ENCODE measurements around the gene KREMEN1. TPM values are rescaled to one million over a fixed set of nuclear protein-coding genes. Genes with fewer than 3 reads are reported as not detected.
A peak's percentile ranks its signal among the peaks of the same experiment; 100 is the strongest.

KREMEN1 gene
- total RNA-seq, 1 donor from 2014 or later = 7.1 TPM

DNA sequence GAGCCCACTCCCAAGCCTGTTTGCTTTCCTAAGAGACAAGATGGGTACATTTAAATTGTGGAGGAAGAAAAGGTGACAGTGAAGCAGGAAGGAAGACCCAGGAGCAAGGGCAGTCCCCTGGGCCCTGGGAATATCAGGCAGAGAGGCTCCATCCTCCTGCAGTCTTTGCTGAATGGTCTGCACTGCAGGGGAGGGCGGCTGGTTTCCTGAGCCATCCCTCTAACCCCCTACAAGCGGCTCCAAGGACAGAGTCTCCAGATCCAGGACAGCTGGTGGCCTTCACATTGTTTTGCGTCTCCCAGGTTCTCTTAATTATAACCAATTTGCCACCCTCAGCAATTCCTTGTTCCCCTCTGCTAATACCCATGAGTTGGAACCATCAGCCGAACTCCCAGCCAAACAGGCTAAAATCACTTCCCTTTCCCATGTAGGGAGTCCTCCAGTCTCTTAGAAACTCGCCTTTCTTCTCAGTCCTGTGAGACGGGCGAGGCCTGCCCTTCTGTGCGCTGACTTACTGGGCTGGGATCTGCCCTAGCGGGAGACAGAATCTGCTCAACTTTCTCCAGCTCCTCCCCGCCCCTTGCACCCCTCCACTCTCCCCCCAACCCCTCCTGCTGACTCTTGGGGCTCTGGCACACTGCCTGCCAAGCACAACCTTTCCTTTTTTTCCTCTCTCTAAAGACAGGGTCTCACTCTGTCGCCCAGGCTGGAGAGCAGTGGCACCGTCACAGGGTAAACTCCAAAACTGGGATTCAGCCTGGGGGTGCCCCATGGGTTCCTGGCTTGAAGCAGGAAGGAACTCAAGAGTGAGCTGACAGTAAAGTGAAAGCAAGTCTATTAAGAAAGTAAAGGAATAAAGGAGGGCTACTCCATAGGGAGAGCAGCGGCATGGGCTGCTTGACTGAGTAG, 79.5 kb downstream of the KREMEN1 start:
- H3K4me3 ChIP-seq (ENCODE audit: low read depth, low read length) = no peak overlapping the region
- no peaks in the 10 kb centered on the region for H3K27me3 ChIP-seq (ENCODE audit: control insufficient read depth, insufficient read depth, low read length)
- DNase-seq (ENCODE audit: low read depth) = no peak
- H3K36me3 ChIP-seq (ENCODE audit: control insufficient read depth, insufficient read depth, low read length) = no peaks in the 10 kb centered on the region
- TF ChIP-seq, protein P1, sequence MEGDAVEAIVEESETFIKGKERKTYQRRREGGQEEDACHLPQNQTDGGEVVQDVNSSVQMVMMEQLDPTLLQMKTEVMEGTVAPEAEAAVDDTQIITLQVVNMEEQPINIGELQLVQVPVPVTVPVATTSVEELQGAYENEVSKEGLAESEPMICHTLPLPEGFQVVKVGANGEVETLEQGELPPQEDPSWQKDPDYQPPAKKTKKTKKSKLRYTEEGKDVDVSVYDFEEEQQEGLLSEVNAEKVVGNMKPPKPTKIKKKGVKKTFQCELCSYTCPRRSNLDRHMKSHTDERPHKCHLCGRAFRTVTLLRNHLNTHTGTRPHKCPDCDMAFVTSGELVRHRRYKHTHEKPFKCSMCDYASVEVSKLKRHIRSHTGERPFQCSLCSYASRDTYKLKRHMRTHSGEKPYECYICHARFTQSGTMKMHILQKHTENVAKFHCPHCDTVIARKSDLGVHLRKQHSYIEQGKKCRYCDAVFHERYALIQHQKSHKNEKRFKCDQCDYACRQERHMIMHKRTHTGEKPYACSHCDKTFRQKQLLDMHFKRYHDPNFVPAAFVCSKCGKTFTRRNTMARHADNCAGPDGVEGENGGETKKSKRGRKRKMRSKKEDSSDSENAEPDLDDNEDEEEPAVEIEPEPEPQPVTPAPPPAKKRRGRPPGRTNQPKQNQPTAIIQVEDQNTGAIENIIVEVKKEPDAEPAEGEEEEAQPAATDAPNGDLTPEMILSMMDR (IDR thresholded peaks at IDR 0.05; ENCODE audit: insufficient read depth, low read length, poor library complexity, severe bottlenecking) = no peak

DNA sequence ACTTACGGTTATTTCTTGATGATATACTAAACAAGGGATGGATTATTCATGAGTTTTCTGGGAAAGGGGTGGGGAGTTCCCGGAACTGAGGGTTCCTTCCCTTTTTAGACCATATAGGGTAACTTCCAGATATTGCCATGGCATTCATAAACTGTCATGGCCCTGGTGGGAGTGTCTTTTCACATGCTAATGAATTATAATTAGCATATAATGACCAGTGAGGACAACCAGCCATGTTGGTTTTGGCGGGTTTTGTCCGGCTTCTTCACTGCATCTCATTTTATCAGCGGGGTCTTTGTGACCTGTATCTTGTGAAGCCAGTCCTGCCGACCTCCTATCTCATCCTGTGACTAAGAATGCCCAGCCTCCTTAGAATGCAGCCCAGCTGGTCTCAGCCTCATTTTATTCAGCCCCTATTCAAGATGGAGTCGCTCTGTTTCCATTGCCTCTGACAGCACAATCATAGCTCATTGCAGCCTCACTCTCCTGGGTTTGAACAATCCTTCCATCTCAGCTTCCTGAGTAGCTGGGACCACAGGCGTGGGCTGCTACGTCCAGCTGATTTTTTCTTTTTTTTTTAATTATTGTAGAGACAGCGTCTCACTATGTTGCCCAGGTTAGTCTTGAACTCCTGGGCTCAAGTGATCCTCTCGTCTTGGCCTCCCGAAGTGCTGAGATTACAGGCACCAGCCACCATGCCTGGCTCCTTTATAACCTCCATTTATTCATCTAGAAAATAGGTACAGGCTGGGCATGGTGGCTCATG, 80.3 kb downstream of the KREMEN1 start:
- no peaks in the 10 kb centered on the region for H3K36me3 ChIP-seq (ENCODE audit: control insufficient read depth, insufficient read depth, low read length)
- H3K27me3 ChIP-seq (ENCODE audit: control insufficient read depth, insufficient read depth, low read length) = no peaks in the 10 kb centered on the region
- DNase-seq (ENCODE audit: low read depth) = no peak
- TF ChIP-seq, protein P1 (IDR thresholded peaks at IDR 0.05; ENCODE audit: insufficient read depth, low read length, poor library complexity, severe bottlenecking) = no peak
- H3K4me3 ChIP-seq (ENCODE audit: low read depth, low read length) = no peak overlapping the region

DNA sequence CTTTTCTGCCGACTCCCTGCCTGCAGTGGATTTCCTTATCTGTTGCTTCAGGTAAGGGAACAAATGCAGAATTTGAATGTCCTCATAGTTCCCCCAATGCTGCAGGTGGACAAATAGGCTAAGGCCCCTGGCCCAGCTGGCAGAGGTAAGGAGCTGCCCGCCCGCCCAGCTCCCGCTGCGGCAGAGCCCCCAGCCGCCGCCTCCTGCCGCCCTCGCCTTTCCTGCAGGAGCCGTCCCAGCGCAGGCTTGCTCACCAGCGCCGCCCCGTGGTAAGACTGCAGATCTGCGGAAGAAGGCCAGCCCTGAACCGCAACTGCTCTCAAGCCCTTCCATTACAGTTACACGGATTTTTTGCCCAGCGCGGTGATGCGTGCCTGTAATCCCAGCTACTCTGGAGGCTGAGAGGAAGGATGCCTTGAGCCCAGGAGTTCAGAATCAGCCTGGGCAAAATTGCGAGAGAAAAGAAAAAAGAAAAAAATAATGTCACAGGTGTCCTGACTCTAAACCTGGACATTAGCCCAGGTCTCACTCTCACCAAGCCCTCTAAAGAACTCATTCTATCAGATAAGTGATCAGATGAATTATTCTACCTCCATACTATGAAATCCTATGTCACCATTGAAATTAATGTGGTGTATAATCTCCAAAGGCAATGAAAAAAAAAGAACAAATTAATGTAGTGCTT, 81.7 kb downstream of the KREMEN1 start:
- Histone ChIP-seq H3K4me3 (ENCODE audit: low read depth, low read length) (no peak overlapping the region), H3K36me3 (ENCODE audit: control insufficient read depth, insufficient read depth, low read length) (no peaks in the 10 kb centered on the region), H3K27me3 (ENCODE audit: control insufficient read depth, insufficient read depth, low read length) (no peaks in the 10 kb centered on the region)
- TF ChIP-seq, protein P1 (IDR thresholded peaks at IDR 0.05; ENCODE audit: insufficient read depth, low read length, poor library complexity, severe bottlenecking) = peak; percentile 92
- DNase-seq (ENCODE audit: low read depth) = peak; percentile 10

DNA sequence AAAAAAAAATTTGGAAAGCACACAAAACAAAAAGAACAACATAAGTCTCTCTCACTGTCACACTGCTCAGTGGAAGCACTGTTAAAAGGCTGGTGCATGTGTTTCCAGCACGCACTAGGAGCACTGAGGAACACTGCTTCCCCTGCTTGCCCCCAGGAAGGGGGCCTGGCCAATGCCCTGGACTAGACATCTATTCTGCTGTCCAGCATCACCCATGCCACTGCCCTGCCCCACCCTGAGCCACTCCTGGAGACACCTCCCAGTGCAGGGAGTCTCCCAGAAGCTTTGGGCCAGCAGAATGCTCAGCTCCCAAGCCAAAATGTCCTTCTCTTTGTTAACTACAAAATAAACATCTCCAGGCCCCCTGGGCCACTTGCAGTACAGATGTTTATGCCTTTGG, 83.1 kb downstream of the KREMEN1 start:
- Histone ChIP-seq H3K36me3 (ENCODE audit: control insufficient read depth, insufficient read depth, low read length) (no peaks in the 10 kb centered on the region), H3K4me3 (ENCODE audit: low read depth, low read length) (no peak overlapping the region), H3K27me3 (ENCODE audit: control insufficient read depth, insufficient read depth, low read length) (no peaks in the 10 kb centered on the region)
- TF ChIP-seq, protein P1 (IDR thresholded peaks at IDR 0.05; ENCODE audit: insufficient read depth, low read length, poor library complexity, severe bottlenecking) = no peak
- no peak for DNase-seq (ENCODE audit: low read depth)

DNA sequence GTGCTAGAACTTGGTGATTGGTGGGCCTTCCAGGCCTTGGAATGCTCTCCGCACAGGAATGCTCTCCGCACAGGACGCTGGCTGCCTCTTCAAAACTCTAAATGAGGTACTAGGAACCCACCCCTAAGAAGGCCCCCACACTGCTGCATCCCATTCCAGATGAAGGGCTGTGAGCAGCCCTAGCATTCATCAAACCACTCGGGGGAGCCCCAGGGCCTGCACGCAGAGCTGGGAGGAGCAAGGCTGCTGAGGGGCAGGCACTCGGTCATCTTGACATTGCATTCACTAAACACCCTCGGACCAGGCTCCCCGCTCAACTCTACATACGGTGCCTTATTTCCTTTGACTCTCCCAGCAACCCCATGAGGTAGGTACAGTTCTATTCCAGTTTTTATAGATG, 83.7 kb downstream of the KREMEN1 start:
- H3K36me3 ChIP-seq (ENCODE audit: control insufficient read depth, insufficient read depth, low read length) = no peaks in the 10 kb centered on the region
- TF ChIP-seq, protein P1 (IDR thresholded peaks at IDR 0.05; ENCODE audit: insufficient read depth, low read length, poor library complexity, severe bottlenecking) = peak; percentile 13
- H3K27me3 ChIP-seq (ENCODE audit: control insufficient read depth, insufficient read depth, low read length) = no peaks in the 10 kb centered on the region
- DNase-seq (ENCODE audit: low read depth) = no peak
- no peak overlapping the region for H3K4me3 ChIP-seq (ENCODE audit: low read depth, low read length)

Data from kidney epithelial cell (primary cell).